ENCODE data around the gene DGCR2. TPM values are rescaled to one million over a fixed set of nuclear protein-coding genes. Genes with fewer than 3 reads are reported as not detected.

DGCR2 gene
- total RNA-seq, 1 donor from 2014 or later, result 68.7 TPM

DNA sequence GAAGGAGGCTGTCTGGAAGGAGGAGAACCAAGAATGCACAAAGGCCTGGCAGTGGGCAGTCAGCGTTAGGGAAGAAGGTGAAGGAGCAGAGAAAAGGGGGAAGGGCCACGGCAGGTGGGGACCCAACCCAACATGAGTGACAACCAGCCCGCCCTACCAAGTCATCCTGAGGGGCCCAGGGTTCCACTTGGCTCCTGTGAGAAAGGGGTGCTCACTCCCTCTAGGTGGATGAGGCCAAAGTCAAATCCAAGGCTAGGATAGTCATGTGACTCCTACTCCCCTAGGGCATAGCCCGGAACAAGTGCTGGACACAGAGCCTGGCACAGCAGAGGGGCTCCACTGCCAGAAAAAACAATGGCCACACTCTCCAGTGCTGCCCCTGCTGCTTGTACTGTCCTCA lies 2.2 kb upstream of the DGCR2 start:
- no peak for DNase-seq
- Mint-ChIP-seq H3K27ac (ENCODE audit: unreplicated experiment) (no peak overlapping the region), H3K36me3 (ENCODE audit: unreplicated experiment) (no peaks in the 10 kb centered on the region), H3K27me3 (ENCODE audit: unreplicated experiment) (peaks cover 12% of the 10 kb centered on the region), H3K9me3 (ENCODE audit: unreplicated experiment) (peaks cover 15% of the 10 kb centered on the region), H3K4me3 (ENCODE audit: unreplicated experiment) (no peak overlapping the region), H3K4me1 (ENCODE audit: low read depth, unreplicated experiment) (peaks cover 18% of the 10 kb centered on the region)
- TF ChIP-seq, protein P1, sequence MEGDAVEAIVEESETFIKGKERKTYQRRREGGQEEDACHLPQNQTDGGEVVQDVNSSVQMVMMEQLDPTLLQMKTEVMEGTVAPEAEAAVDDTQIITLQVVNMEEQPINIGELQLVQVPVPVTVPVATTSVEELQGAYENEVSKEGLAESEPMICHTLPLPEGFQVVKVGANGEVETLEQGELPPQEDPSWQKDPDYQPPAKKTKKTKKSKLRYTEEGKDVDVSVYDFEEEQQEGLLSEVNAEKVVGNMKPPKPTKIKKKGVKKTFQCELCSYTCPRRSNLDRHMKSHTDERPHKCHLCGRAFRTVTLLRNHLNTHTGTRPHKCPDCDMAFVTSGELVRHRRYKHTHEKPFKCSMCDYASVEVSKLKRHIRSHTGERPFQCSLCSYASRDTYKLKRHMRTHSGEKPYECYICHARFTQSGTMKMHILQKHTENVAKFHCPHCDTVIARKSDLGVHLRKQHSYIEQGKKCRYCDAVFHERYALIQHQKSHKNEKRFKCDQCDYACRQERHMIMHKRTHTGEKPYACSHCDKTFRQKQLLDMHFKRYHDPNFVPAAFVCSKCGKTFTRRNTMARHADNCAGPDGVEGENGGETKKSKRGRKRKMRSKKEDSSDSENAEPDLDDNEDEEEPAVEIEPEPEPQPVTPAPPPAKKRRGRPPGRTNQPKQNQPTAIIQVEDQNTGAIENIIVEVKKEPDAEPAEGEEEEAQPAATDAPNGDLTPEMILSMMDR (IDR thresholded peaks at IDR 0.05; ENCODE audit: partially characterized antibody, unreplicated experiment), result no peak

DNA sequence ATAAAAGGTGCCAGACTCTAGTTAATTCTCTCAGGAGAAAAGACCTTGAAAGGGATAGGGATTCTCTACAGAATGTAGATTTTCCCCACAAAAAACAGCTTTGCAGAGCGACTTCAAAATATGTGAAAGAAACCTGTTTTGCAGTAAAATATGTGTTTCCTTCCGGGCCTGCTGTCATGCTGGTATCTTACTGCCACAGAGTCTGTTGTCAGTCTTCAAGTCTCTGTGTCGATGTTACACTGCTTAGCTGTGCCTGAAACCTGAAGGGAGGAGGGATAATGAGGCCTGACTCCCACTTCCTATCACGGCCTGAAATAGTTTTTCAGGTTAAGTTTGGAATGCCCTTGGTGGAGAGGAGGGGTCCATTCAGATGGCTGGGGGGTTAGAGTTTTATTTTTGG lies 1.7 kb upstream of the DGCR2 start:
- TF ChIP-seq, protein P1 (IDR thresholded peaks at IDR 0.05; ENCODE audit: partially characterized antibody, unreplicated experiment), result no peak
- Mint-ChIP-seq H3K27me3 (ENCODE audit: unreplicated experiment) (peaks cover 12% of the 10 kb centered on the region), H3K36me3 (ENCODE audit: unreplicated experiment) (no peaks in the 10 kb centered on the region), H3K4me3 (ENCODE audit: unreplicated experiment) (no peak overlapping the region), H3K4me1 (ENCODE audit: low read depth, unreplicated experiment) (peaks cover 22% of the 10 kb centered on the region), H3K27ac (ENCODE audit: unreplicated experiment) (no peak overlapping the region), H3K9me3 (ENCODE audit: unreplicated experiment) (peaks cover 14% of the 10 kb centered on the region)
- no peak for DNase-seq

DNA sequence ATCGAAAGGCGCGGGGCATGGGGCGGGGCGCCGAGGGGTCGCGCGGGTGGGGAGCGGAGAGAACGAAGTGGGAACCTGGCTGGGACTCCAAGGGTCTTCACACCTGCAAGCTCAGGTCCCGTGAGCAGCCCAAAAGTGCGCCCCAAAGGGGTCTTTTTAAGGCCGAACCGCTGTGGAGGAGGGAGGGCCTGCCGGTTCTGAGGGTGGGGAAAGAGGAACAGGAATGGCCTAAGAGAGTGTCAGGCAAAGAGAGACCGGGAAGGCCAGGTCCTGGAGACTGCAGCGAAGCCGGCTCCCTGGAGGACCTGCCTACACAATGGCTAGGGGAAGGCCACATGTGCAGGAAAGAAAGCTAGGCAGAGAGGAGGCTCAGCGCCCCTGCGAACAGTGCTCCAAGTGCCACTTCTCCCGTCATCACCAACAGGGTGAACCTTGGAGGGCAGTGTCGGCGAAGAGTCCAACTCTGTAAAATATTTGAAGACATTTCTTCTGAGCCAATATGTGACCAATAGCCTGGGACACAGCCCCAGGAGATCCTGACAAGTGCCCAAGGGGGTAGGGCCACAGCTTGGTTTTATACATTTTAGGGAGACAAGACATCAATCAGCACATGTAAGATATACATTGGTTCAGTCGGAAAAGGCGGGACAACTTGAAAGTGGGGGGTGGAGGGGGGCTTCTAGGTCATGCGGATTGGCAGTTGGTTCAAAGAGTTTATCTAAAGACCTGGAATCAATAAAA lies 710 bp upstream of the DGCR2 start:
- TF ChIP-seq, protein P1 (IDR thresholded peaks at IDR 0.05; ENCODE audit: partially characterized antibody, unreplicated experiment), result no peak
- H3K27me3 Mint-ChIP-seq (ENCODE audit: unreplicated experiment), result peaks cover 12% of the 10 kb centered on the region

DNA sequence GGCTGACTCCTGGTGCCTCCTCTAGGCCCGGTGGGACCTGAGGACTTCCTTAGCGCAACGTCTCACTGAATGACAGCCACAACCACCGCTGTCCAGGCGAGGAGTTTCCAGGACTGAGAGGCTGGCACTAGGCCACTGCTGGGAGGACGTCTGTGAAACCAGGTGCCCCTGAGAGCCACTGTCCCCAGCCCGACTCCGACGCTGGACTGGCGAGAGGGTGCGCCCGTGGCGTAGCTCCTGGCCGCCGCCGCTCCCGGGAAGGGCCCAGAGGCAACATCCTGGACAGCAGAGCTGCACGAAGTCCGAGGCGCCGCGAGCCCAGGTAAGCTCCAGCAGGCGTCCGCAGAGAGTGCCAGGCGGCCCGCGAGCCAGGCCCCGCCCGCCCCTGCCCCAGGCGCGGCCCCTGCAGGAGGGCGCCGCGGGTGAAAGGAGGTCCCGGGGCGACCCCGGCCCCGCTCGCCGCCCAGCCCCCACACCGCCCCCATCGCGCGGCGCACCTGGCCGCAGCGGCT lies 525 bp downstream of the DGCR2 start:
- H3K27ac Mint-ChIP-seq (ENCODE audit: unreplicated experiment), result peak overlapping the region; percentile 83
- peak; percentile 65 for DNase-seq
- H3K36me3 Mint-ChIP-seq (ENCODE audit: unreplicated experiment), result no peaks in the 10 kb centered on the region
- peaks cover 18% of the 10 kb centered on the region for H3K9me3 Mint-ChIP-seq (ENCODE audit: unreplicated experiment)
- H3K4me1 Mint-ChIP-seq (ENCODE audit: low read depth, unreplicated experiment), result peaks cover 31% of the 10 kb centered on the region
- peaks cover 10% of the 10 kb centered on the region for H3K27me3 Mint-ChIP-seq (ENCODE audit: unreplicated experiment)
- TF ChIP-seq, protein P1 (IDR thresholded peaks at IDR 0.05; ENCODE audit: partially characterized antibody, unreplicated experiment), result no peak
- H3K4me3 Mint-ChIP-seq (ENCODE audit: unreplicated experiment), result peak overlapping the region; percentile 95

More for the DNA sequence above, 710 bp upstream of the DGCR2 start:
- Mint-ChIP-seq H3K4me1 (ENCODE audit: low read depth, unreplicated experiment) (peaks cover 26% of the 10 kb centered on the region), H3K4me3 (ENCODE audit: unreplicated experiment) (peak overlapping the region; percentile 87), H3K36me3 (ENCODE audit: unreplicated experiment) (no peaks in the 10 kb centered on the region), H3K27ac (ENCODE audit: unreplicated experiment) (peak overlapping the region; percentile 79), H3K9me3 (ENCODE audit: unreplicated experiment) (peaks cover 17% of the 10 kb centered on the region)
- peak; percentile 49 for DNase-seq

Measured in glutamatergic neuron (in vitro differentiated cells).